ENCODE data around the gene JPH4. TPM values are rescaled to one million over a fixed set of nuclear protein-coding genes. Genes with fewer than 3 reads are reported as not detected.
A peak's percentile ranks its signal among the peaks of the same experiment; 100 is the strongest.

Gene JPH4
- total and polyA plus RNA-seq, 2 of the 8 experiments (the other 6 are each of a cell fraction or from before 2014, with no cell fraction given), result 23.9 to 46.7 TPM

DNA sequence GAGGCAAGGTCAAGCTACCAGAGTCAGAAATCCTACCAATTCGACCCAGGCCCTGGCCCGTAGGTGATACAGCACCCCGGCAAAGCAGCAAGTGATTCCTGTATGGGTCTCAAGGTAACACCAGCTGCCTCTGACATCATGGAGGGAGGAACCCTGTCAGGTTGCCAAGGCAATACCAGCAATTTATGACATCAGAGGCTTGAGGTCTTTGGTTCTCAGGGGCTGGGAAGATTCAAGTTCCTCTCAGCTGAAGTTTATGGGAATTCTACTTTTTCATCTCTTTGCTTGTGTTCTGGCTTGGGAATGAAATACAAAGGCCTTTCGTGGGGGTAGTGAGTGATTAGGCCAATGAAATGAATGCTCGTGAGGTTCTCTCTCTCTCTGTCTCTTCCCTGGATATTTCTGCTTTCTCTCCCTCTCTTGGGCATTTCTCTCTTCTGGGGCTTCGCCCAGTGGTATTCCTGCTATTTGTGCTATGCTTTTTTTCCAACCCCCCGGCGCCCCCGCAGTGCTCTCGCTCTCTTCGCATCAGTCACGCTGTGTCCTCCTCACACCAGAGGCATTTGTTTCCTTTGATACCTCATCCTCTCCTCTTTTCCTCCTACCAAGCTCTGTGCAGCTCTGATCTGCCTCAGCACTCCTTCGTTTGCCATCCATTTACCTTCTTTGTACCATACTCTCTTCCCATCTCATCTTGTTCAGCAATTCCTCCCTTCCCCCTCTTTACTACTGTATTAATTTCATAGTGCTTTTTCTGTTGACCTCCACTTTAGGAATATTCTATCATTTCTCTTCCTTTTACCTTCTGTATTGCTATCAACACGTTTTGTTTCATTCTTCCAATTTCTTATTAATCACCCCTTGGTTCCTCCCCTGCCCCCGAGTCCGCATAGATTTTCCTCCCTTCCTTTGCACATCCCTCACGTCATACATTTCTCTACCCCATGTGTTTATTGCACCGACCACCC, 30.0 kb downstream of the JPH4 start:
- H3K4me1 ChIP-seq (replicated peaks in 1 of 4; ENCODE audit: control insufficient read depth in 3 of 4, insufficient read depth in 4 of 4, low read length in 3 of 4), result peaks cover 35 to 65% (median 45%) of the 10 kb centered on the region in 4 experiments
- peak overlapping the region; percentile 5 for H4K91ac ChIP-seq (replicated peaks; ENCODE audit: insufficient read length, low read length)
- peak overlapping the region; percentile 58 for H2AK5ac ChIP-seq (ENCODE audit: low read depth, low read length)
- FAIRE-seq, result peak; percentile 84
- H3K27me3 ChIP-seq (replicated peaks in 1 of 4; ENCODE audit: control insufficient read depth in 3 of 4, extremely low read depth in 1 of 4, insufficient read depth in 3 of 4, low read length in 3 of 4), result no peaks in the 10 kb centered on the region
- H4K20me1 ChIP-seq (replicated peaks in 1 of 2; ENCODE audit: control insufficient read depth in 1 of 2, insufficient read depth in 2 of 2, low read length in 2 of 2), result peaks cover 0 to 2% of the 10 kb centered on the region in 2 experiments
- H2AFZ ChIP-seq (ENCODE audit: low read length), result no peak overlapping the region
- H2BK20ac ChIP-seq (ENCODE audit: low read length), result peak overlapping the region; percentile 17
- H3K56ac ChIP-seq (replicated peaks; ENCODE audit: insufficient read length, low read depth, low read length), result no peak overlapping the region
- 0 out of 2 replicates have a peak overlapping the region, but pooled peaks have one; percentile 10 for H2BK15ac ChIP-seq (ENCODE audit: low read length)
- peak overlapping the region; percentile 82 for H2BK12ac ChIP-seq (ENCODE audit: low read depth, low read length)
- peak overlapping the region; percentile 79 for H3K18ac ChIP-seq (ENCODE audit: extremely low read depth, low read length)
- POLR2A ChIA-PET (ENCODE audit: partially characterized antibody), result interaction anchor here (0.6 to 52.7 kb wide), 6 partner anchors 1 to 666 kb away, joined by 4 to 1523 read pairs (median 474); partner anchors contain the start of genes AP1G2, NGDN, PABPN1 and THTPA
- H3K9me3 ChIP-seq (ENCODE audit: insufficient read depth in 2 of 2, low read depth in 1 of 2, low read length in 1 of 2), result no peaks in the 10 kb centered on the region
- peak overlapping the region; percentile 36 for H4K5ac ChIP-seq (ENCODE audit: insufficient read length, low read depth, low read length)
- H3K4me2 ChIP-seq (ENCODE audit: insufficient read depth in 1 of 2, low read depth in 2 of 2, low read length in 2 of 2), result peak overlapping the region; percentile 99 to 100
- no peak for DNase-seq (ENCODE audit: low read depth in 1 of 2, low spot score in 2 of 2)
- H3K23ac ChIP-seq (ENCODE audit: insufficient read length), result no peak overlapping the region
- WGBS, 2 experiments (ENCODE audit: extremely low coverage in 1 of 2, insufficient coverage in 1 of 2, insufficient read length in 1 of 2, insufficient replicate concordance in 2 of 2, low coverage in 1 of 2, low lambda C conversion rate in 2 of 2, missing lambda C conversion rate in 1 of 2), result 24 to 100% methylated on average over 1 to 18 of the region's 18 CpGs
- no peak overlapping the region for H3K14ac ChIP-seq (ENCODE audit: insufficient read length)
- peaks cover 0 to 3% (median 1%) of the 10 kb centered on the region in 4 experiments; a peak in 2 of 8 replicates for H3K36me3 ChIP-seq (ENCODE audit: control insufficient read depth in 2 of 4, insufficient read depth in 4 of 4, low read length in 3 of 4)
- peak overlapping the region; percentile 76 for H2BK5ac ChIP-seq (ENCODE audit: low read depth, low read length)
- CTCF ChIA-PET (ENCODE audit: partially characterized antibody), result interaction anchor here (0.7 to 70.5 kb wide), 6 partner anchors 4 to 361 kb away, joined by 3 to 2092 read pairs (median 658); partner anchors contain the start of genes AP1G2, NGDN, THTPA and ZFHX2
- peaks cover 10 to 53% of the 10 kb centered on the region in 2 experiments; a peak in 3 of 4 replicates for H3K79me2 ChIP-seq (ENCODE audit: control insufficient read depth in 1 of 2, insufficient read depth in 2 of 2, low read length in 2 of 2)
- peak overlapping the region; percentile 8 to 99 (median 16); a peak in 4 of 8 replicates for H3K4me3 ChIP-seq (ENCODE audit: extremely low read depth in 1 of 4, insufficient read depth in 2 of 4, low read depth in 3 of 4, low read length in 4 of 4)
- peak overlapping the region; percentile 14 for H2BK120ac ChIP-seq (replicated peaks; ENCODE audit: low read depth, low read length)
- no peak overlapping the region for H4K8ac ChIP-seq (ENCODE audit: extremely low read depth, insufficient read depth, low read length)
- peaks cover 21% of the 10 kb centered on the region for H3K23me2 ChIP-seq (ENCODE audit: low read depth, low read length)
- H3K4ac ChIP-seq (replicated peaks; ENCODE audit: insufficient read length, low read depth, low read length), result no peak overlapping the region
- H3K9ac ChIP-seq (replicated peaks in 1 of 4; ENCODE audit: extremely low read depth in 1 of 4, low read depth in 3 of 4, low read length in 3 of 4), result peak overlapping the region in 3 of 4 experiments; percentile 22 to 53 (median 35); a peak in 5 of 7 replicates
- peak overlapping the region; percentile 65; the same call in 1 of the 2 replicates for H3K27ac ChIP-seq (ENCODE audit: low read depth, low read length)
- H3K79me1 ChIP-seq (ENCODE audit: low read depth, low read length), result peaks cover 19% of the 10 kb centered on the region; the same call in 1 of the 2 replicates
- TF ChIP-seq, protein P1, sequence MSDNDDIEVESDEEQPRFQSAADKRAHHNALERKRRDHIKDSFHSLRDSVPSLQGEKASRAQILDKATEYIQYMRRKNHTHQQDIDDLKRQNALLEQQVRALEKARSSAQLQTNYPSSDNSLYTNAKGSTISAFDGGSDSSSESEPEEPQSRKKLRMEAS (IDR thresholded peaks at IDR 0.05), result no peak
- TF ChIP-seq FOSL1 (IDR thresholded peaks at IDR 0.05; ENCODE audit: insufficient read depth, low read depth, low read length) (no peak), BRCA1 (IDR thresholded peaks at IDR 0.05; ENCODE audit: low read depth, low read length) (no peak), MAFK (IDR thresholded peaks at IDR 0.05; ENCODE audit: low read depth, low read length) (no peak), JUND (IDR thresholded peaks at IDR 0.05; ENCODE audit: low read length) (no peak), POLR2AphosphoS5 (IDR thresholded peaks at IDR 0.05; ENCODE audit: low read depth, low read length) (peak; percentile 73), TAF1 (IDR thresholded peaks at IDR 0.05; ENCODE audit: low read depth, low read length) (peak; percentile 51; the same call in 1 of the 2 replicates), BACH1 (IDR thresholded peaks at IDR 0.05; ENCODE audit: low read length) (no peak), TBP (IDR thresholded peaks at IDR 0.05; ENCODE audit: low read depth, low read length) (no peak)
- TF ChIP-seq, protein P2, sequence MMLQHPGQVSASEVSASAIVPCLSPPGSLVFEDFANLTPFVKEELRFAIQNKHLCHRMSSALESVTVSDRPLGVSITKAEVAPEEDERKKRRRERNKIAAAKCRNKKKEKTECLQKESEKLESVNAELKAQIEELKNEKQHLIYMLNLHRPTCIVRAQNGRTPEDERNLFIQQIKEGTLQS (IDR thresholded peaks at IDR 0.05; ENCODE audit: insufficient read depth, low read depth, low read length), result no peak

Measured in H1 (cell line).